HG02981 (cell line): ENCODE results near the gene TMEM117.
A peak's percentile ranks its signal among the peaks of the same experiment; 100 is the strongest.
"Not testable (repeated sequence)": the region's sequence is repeated elsewhere in the genome, so short reads cannot be mapped to it uniquely, and the experiment has no call there.

ENCODE experiments used
- ATAC-seq: cut with Tn5 transposase; IDR thresholded peaks from one replicate; pipeline ENCODE4 v1.9.1; 2021; ENCODE audit warnings: mild to moderate bottlenecking, moderate library complexity; ENCODE audit not compliant: unreplicated experiment

The TMEM117 gene

DNA sequence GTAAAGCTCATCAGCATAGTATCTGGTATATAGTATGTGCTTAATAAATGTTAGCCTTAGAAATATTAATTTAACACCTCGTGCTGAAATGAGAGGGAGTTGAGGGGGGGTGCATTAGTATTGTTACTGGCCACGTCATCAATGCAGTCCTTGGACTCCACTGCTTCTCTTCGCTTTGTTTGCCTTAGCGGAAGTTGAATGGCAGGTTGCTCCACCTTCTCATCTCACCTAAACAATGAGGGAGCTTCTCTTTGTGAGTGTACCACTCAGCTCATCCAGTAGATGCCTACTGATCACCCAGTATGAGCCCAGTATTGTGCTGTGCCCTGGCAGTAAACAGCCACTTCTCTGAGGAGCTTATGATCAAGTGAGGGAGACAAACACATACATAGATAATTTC lies 4.5 kb downstream of the TMEM117 start:
- ATAC-seq = no peak

DNA sequence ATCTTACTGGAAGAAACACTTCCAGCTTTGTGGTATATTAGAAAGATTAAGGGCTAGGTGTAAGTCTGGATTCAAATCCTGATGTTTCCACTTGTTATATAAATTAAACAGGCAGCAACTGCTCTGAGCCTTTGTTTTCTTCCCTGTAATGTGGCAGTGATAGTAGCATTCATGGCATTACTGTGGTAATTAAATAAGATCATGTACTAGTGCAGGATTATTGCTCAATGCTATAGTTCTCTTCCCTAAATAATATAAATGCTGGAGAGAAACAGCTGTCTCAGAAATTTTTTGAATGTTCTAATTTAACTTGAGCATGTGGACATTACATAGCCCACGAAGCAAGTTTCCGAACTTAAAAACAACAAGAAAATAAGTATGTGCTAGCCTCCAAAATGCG lies 5.4 kb downstream of the TMEM117 start:
- no peak for ATAC-seq

DNA sequence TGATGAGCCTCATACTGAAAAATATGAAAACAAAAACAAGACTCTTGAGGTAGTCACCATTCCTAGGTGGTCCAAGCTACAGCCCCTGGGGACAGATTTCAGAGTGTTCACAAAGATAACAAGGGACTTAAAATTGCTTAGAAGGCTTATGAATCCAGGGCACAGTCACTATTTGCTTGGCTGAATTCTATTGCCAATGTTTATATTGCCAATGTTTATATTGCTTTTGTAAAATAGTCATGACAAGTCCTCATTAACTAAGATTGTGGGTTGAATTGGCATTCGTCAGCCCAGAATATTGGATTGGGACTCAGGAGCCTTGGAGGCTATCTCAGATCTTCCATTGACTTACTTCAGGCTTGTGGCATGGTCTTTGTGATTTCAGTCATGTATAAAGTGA lies 6.4 kb downstream of the TMEM117 start:
- no peak for ATAC-seq

DNA sequence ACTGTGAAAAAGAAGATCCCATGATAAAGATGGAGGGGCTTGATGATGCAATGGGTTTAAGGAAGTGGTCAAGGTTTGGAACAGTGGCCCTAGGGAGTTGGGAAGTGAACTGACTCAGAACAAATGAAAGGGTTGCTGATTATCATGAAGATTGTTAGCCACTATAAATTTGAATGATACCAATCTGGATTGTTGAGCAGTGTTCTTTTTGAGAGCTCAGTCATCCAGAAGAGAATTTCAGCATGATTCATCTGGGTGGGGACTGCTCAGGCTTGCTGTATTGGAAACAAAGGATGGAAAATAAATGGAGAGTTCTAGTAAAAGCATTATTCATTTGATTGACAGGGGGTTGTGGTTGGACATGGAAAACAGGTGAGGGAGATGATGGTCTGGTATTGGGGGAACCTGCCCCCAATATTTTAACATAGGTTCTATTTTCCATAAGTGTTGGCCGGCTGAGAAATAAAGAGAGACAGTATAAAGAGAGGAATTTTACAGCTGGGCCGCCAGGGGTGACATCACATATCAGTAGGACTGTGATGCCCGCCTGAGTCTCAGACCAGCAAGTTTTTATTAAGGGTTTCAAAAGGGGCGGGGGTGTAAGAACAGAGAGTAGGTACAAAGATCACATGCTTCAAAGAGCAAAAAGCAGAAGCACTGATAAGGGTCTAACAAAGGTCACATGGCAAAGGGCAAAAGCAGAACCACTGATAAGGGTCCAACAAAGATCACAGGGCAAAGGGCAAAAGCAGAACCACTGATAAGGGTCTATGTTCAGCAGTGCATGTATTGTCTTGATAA lies 11.7 kb downstream of the TMEM117 start:
- ATAC-seq = not testable (repeated sequence)

DNA sequence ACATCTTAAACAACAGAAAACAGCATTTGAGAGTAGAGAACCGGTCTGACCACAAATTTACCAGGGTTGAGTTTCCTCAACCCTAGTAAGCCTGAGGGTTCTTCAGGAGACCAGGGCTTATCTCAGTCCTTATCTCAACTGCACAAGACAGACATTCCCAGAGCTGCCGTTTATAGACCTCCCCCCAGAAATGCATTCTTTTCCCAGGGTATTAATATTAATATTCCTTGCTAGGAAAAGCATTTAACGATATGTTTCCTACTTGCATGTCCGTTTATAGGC lies 12.3 kb downstream of the TMEM117 start:
- no peak for ATAC-seq

DNA sequence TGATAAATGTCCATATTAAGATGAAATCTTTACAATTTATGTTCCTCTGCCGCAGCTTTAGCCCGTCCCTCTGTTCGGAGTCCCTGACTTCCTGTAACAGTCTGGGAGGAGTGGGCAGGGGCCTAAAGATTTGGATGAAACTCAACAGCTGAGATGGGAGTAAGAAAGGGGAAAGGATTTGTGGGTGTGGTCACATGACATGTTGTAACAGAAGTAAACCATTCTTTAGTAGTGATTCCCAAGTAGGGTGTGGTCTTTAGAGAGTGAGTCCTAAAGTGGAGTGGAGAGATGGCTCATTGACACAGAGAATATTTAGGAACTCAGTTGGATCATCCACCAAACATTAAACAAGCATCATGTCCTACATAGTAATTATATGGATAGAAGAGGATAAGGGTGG lies 12.9 kb downstream of the TMEM117 start:
- no peak for ATAC-seq

DNA sequence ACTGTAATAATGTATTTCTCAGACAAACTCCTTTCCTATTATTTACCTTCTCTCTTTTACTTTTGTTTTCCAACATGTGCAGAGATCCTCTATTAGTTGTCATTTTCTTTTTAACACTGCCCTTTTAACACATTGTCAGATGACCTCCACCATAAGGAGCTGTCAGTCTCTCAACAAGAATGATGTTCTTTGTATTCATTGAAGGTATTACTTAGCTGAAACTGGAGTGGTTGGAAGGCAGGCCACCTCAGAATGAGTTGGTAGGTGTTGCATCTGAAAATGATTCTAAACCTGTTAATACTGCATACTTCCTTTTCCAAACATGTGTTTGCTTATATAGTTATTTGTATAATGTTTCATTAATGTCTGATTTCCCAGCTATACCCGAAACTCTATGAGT lies 16.9 kb downstream of the TMEM117 start:
- ATAC-seq = no peak

DNA sequence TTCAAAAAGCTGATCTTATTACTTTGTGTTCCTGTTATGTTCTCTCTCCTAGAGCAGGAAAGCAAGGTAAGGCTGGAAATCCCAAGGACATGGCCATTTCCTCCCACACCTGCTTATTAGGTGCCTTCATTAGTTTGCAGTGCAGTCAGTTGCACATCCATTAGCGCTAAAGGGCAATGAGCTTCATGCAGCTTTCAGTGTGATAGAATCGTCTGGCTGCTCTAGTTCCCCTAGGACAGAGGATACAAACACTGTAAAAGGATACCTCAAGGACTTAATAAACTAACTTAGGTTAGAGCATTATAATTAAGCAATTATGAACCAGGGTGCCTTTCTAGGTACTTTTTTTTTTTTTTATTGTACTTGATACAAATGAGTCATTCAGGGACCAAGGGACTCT lies 21.1 kb downstream of the TMEM117 start:
- no peak for ATAC-seq

DNA sequence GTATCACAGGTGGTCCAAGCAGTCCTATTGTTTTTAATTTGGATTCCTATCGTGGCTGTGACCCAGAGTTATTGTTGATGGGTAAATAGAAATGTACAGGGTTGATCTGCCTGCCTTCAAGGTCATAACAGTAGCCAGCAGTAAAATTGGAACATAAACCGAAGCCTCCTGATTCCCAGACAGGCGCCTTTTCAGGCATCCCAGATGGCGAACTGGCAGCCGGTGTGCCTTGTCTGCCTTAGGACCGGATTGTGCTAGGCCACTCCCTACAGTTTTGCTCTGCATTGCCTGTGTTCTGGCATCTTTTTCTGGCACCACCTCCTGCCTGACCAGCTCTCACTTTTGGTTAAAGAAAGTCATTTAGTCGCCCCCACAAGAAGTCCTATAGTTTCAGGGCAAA lies 22.2 kb downstream of the TMEM117 start:
- no peak for ATAC-seq

DNA sequence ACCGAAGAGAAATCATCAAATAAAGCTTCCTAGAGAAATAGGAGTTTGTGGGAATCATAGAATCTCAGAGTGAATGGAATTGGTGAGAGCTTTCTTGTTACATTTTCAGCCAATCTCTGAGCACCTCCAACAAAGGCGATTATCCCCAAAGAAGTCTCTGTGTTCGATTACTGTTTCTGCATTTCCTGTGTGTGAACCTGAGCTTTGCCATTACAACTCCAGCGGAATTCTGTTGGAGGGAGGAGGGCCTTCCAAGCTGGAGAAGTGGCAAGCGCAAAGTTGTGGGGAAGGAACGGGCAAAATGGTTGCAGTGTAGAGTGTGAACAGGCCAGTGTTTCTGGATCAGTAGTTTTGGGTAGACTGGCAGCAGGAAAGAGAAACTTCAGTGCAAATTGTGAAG lies 23.1 kb downstream of the TMEM117 start:
- ATAC-seq = no peak

DNA sequence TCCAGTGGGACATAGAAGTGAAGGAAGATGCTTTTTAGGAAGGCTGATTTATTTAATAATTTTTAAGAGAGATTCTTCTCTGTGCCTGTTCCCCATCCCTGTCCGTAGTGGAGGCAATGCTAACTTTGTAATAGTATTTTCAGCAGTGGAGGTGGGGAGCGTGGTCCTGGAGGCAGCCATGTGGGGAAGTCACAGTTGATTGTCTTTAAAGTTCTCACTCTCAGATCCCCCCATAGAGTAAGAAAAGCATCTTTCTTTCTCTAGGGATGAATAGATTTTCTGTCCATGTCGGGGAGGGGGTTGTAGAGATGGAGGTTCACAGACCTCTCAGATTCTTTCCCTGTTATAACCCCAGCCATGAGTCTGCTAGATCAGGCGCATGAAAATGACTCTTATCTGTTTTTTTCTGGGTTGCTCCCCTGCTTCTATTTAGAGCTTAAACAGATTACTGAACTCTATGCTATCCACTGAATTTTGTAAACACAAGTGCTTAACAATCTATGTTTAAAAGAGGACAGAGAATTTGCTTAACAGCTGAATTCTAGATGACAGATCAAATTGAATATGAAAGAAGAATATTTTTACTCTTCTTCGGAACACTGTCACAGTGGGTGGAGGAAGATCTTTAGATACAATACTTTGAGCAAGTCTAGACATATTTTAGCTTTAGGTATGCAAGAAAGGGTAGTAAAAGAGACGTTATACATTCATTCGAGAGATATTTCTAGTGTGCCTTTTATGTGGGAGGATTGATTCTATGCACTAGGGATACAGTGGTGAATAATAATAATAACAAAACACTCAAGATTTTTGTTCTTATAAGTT lies 25.3 kb downstream of the TMEM117 start:
- ATAC-seq = no peak

DNA sequence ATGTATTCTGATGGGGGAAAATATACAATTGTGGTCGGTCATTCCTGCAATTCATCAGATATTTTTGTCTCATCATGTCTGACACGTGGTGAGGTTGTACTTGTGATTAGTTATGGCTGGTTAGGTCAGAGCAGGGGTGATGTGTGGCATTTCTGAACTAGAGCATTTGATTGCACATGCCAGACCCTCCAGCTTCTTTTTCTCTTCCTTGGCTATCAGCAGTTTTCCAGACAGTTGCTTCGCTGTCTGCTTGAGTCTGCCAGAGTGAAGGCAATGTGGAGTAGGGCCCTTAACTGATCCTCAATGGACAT lies 25.9 kb downstream of the TMEM117 start:
- no peak for ATAC-seq

DNA sequence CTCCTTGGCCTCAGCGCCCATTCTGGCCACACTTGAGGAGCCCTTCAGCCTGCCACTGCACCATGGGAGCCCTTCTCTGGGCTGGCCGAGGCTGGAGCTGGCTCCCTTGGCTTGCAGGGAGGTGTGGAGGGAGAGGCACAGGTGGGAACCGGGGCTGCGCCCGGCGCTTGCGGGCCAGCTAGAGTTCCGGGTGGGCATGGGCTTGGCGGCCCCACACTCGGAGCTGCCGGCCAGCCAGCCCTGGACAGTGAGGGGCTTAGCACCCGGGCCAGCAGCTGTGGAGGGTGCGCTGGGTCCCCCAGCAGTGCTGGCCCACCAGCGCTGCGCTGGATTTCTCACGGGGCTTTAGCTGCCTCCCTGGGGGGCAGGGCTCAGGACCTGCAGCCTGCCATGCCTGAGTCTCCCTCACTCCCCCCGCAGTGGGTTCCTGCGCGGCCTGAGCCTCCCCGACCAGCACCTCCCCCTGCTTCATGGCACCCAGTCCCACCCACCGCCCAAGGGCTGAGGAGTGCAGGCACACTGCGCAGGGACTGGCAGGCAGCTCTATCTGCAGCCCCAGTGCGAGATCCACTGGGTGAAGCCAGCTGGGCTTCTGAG lies 28.0 kb downstream of the TMEM117 start:
- no peak for ATAC-seq

DNA sequence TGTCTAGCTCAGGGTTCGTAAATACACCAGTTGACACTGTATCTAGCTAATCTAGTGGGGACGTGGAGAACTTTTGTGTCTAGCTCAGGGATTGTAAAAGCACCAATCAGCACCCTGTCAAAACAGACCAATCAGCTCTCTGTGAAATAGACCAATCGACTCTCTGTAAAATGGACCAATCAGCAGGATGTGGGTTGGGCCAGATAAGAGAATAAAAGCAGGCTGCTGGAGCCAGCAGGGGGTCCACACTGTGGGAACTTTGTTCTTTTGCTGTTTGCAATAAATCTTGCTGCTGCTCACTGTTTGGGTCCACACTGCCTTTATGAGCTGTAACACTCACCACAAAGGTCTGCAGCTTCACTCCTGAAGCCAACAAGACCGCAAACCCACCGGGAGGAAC lies 28.7 kb downstream of the TMEM117 start:
- ATAC-seq = not testable (repeated sequence)

DNA sequence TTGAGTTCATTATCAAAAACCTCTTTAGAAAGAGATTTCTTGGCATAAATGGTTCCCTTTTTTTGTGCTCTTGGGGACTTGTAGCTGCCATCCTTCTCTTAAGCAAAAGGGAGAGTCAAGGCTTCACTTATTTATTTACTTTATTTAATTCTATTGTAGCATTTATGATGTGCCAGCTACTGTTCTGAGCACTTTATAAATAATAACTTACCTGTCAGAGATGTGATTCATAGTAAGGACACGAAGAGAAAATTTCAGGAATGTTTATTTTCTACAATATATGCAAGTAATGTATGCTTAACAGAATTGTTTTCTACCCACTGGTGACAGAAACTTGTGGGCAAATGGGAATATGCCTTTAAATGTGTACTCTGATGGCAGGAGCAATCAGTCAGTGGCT lies 33.3 kb downstream of the TMEM117 start:
- no peak for ATAC-seq

DNA sequence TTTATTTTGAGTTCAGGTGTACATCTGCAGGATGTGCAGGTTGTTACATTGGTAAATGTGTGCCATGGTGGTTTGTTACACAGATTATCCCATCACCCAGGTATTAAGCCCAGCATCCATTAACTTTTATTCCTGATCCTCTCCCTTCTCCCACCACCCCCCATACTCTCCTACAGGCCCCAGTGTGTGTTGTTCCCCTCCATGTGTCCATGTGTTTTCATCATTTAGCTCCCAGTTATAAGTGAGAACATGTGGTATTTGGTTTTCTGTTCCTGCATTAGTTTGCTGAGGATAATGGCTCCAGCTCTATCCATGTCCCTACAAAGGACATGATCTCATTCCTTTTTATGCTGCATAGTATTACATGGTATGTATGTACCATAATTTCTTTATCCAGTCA lies 33.9 kb downstream of the TMEM117 start:
- not testable (repeated sequence) for ATAC-seq

DNA sequence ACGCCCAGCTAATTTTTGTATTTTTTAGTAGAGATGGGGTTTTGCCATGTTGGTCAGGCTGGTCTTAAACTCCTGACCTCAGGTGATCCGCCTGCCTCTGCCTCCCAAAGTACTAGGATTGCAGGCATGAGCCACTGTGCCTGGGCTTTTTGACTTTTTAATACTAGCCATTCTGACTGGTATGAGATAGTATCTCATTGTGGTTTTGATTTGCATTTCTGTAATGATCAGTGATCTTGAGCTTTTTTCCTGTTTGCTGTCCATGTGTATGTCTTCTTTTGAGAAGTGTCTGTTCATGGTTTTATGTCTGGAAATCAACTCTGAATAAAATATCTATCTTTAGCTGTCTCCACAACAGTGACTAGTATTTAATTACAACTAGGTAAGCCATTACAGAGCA lies 35.4 kb downstream of the TMEM117 start:
- not testable (repeated sequence) for ATAC-seq

DNA sequence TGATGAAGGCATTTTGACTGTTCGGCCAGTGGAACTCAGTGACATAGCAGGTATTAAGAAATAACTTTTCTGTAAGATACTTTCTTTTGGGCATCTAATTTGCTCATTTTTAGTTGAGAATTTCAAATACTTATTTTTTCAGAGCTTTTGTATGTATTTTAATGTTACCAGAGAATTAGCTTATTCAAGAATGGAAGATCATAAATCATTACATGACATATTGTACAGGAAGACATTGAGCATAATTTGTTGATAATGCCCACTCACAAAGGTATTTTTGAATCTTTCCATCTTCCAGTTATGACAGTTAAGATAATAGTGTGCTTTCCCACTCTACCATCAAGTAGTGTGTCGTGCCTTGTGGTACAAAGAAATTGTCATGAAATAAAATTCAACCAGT lies 36.5 kb downstream of the TMEM117 start:
- ATAC-seq = no peak

DNA sequence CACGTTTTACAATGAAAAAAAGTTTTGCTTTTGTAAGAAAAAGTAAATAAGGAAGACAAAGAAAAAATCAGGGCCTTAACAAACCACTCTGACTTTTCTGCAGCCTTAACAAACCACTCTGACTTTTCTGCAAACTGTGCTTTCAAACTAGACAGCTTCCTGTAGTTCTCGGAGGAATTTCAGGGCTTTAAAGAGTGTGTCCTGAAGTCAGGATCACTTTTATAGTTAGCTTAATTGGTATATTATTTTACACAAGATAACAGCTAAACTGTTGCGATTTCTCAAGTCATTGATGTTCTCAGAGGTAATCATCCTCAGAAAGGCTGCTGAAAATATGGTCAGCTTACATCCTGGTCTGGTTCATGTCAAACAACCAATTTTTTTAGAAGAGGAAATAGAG lies 42.2 kb downstream of the TMEM117 start:
- ATAC-seq = no peak

DNA sequence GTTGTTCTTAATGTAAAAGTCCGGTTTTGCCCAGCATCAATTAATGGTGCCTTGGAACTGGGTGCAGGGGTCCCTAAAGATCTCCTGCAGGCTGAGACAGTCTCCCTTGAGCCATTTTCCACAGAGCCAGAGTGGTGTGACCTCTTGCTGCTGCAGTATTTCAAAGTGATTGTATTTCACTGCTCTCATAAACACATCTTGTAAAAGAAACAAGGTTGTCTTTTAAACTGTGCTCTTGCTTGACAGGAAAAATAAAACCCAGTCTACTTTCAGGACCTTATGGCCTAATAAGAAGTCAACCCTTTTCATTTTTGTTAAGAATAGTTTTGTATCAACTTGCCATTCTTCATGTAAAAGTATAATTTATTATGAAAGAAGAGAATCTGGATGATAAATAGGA lies 44.7 kb downstream of the TMEM117 start:
- no peak for ATAC-seq

DNA sequence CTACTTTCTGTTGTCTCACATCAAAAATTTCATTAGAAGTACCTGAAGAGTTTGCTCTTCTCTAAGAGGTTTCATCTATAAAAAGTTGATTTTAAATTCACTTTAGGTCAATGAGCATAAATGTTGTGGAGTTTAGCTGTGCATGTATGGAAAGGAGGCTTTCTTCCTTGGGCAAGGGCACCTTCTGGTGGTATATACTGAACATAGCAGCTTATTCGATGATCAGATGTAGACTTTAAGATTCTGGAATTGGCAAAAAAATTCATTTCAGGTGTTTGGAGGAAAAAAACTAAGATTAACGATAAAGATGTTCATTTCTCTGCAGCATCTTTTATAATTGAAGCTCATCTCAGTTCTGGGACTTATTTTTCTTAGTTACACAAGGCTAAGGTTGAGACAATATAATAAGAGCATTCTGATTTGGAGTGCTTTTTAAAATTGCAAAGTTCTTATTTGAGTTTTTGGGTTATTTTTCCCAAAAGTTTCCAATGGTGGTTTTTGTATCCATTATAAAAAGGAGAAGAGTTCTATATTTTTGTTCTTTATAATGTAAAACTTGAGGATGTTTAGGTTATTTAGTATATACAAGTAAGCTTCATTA lies 46.8 kb downstream of the TMEM117 start:
- peak; percentile 86 for ATAC-seq

DNA sequence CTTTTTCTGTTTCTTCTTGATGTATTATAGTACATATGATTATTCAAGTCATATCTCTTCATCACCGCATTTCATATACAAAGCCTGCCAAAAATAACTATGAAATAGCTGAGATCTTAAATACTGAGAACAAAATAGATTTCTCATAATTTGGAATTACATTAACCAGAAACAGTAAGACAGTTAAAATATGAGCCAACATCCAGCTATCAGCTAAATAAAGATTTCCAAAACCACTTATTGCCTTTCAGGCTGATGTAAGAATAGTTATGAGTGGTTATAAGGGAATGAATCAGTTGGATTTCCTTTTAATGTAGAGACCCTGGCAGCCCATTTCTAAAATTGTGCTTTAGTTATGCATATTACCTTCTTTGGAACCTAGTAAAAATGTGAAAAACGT lies 47.4 kb downstream of the TMEM117 start:
- ATAC-seq = no peak
